Activated naive CD4-positive, alpha-beta T cell treated with anti-CD3 and anti-CD28 coated beads, Interleukin-2, amount 10 ng/mL, durations not matched to agents 7 days and 5 days (primary cell): ENCODE data around the gene TRIM52.
"Not testable (repeated sequence)": the region's sequence is repeated elsewhere in the genome, so short reads cannot be mapped to it uniquely, and the experiment has no call there.

ENCODE experiments used
- CTCF ChIA-PET: fragments of 350-600 bp; sonication (Branson Sonifier 250); formaldehyde crosslinking; loops from one replicate; lab custom pipeline; 2021; ENCODE audit warnings: antibody characterized with exemption; lab: Charles Lee
- DNase-seq: peaks from one replicate; pipeline ENCODE4 v3.0.0-alpha.2; 2020
- H3K27ac Mint-ChIP-seq: one replicate; pipeline ENCODE4 v1.8.0; 2021; ENCODE audit warnings: mild to moderate bottlenecking, moderate library complexity, mixed read lengths
- H3K27me3 Mint-ChIP-seq: one replicate; pipeline ENCODE4 v1.8.0; 2021; ENCODE audit warnings: mild to moderate bottlenecking, mixed read lengths
- H3K36me3 Mint-ChIP-seq: one replicate; pipeline ENCODE4 v1.8.0; 2021; ENCODE audit warnings: mixed read lengths
- H3K4me1 Mint-ChIP-seq: one replicate; pipeline ENCODE4 v1.8.0; 2021; ENCODE audit warnings: mixed read lengths
- H3K4me3 Mint-ChIP-seq: one replicate; pipeline ENCODE4 v1.8.0; 2021; ENCODE audit warnings: mild to moderate bottlenecking, moderate library complexity, mixed read lengths
- H3K9me3 Mint-ChIP-seq: one replicate; pipeline ENCODE4 v1.8.0; 2021; ENCODE audit warnings: mixed read lengths

Gene TRIM52

GRCh38 chr5:181260720-181261319 lies at the start of gene TRIM52:
Gene TRIM52 (minus strand): TSS chr5:181261143. CDS start chr5:181260813, 330 bp downstream.
- H3K27ac Mint-ChIP-seq, result peak within 1 kb of the TSS; percentile 99
- DNase-seq, result peak; percentile 95
- H3K4me1 Mint-ChIP-seq, result peaks cover 51% of the 10 kb centered on the region
- peak within 1 kb of the TSS; percentile 94 for H3K4me3 Mint-ChIP-seq
- H3K27me3 Mint-ChIP-seq, result peaks cover 4% of the 10 kb centered on the region
- no peaks in the 10 kb centered on the region for H3K9me3 Mint-ChIP-seq
- CTCF ChIA-PET, result interaction anchor here (0.6 to 1.0 kb wide), 4 partner anchors 11 to 95 kb away, joined by 3 to 6 read pairs (median 4); no protein-coding TSS in a partner anchor
- H3K36me3 Mint-ChIP-seq, result peaks cover 37% of the 10 kb centered on the region

GRCh38 chr5:181287331-181287730 lies 26.4 kb upstream of the TRIM52 start:
- H3K27ac Mint-ChIP-seq, H3K4me1 Mint-ChIP-seq, H3K9me3 Mint-ChIP-seq, CTCF ChIA-PET, H3K4me3 Mint-ChIP-seq, DNase-seq, H3K36me3 Mint-ChIP-seq: not testable (repeated sequence)
- H3K27me3 Mint-ChIP-seq, result peaks cover 11% of the 10 kb centered on the region

- H3K27ac Mint-ChIP-seq, H3K9me3 Mint-ChIP-seq, DNase-seq, H3K4me1 Mint-ChIP-seq, CTCF ChIA-PET, H3K4me3 Mint-ChIP-seq, H3K36me3 Mint-ChIP-seq: not testable (repeated sequence)
- H3K27me3 Mint-ChIP-seq, result peaks cover 11% of the 10 kb centered on the region
These were observed 25.2 kb upstream of the TRIM52 start for GRCh38 chr5:181285962-181286705.

GRCh38 chr5:181283841-181284755 lies 23.2 kb upstream of the TRIM52 start:
- peaks cover 11% of the 10 kb centered on the region for H3K27me3 Mint-ChIP-seq
- H3K4me1 Mint-ChIP-seq, DNase-seq, H3K9me3 Mint-ChIP-seq, H3K36me3 Mint-ChIP-seq, CTCF ChIA-PET, H3K4me3 Mint-ChIP-seq: not testable (repeated sequence)
- H3K27ac Mint-ChIP-seq, result peak overlapping the region; percentile 52

- Mint-ChIP-seq H3K27me3 (peaks cover 11% of the 10 kb centered on the region), H3K9me3 (no peaks in the 10 kb centered on the region), H3K36me3 (no peaks in the 10 kb centered on the region), H3K4me3 (no peak overlapping the region), H3K27ac (peak overlapping the region; percentile 52), H3K4me1 (peaks cover 4% of the 10 kb centered on the region)
- DNase-seq, result no peak
- CTCF ChIA-PET, result no interaction called here
These were observed 22.4 kb upstream of the TRIM52 start for GRCh38 chr5:181283347-181283746.

- no peaks in the 10 kb centered on the region for H3K9me3 Mint-ChIP-seq
- no peak overlapping the region for H3K27ac Mint-ChIP-seq
- H3K36me3 Mint-ChIP-seq, result no peaks in the 10 kb centered on the region
- no peak for DNase-seq
- H3K4me3 Mint-ChIP-seq, result no peak overlapping the region
- H3K27me3 Mint-ChIP-seq, result peaks cover 14% of the 10 kb centered on the region
- peaks cover 4% of the 10 kb centered on the region for H3K4me1 Mint-ChIP-seq
- CTCF ChIA-PET, result no interaction called here
These were observed 21.9 kb upstream of the TRIM52 start for GRCh38 chr5:181282874-181283273.

- CTCF ChIA-PET, H3K4me1 Mint-ChIP-seq, H3K36me3 Mint-ChIP-seq, H3K27ac Mint-ChIP-seq, H3K9me3 Mint-ChIP-seq, H3K4me3 Mint-ChIP-seq, DNase-seq: not testable (repeated sequence)
- peaks cover 16% of the 10 kb centered on the region for H3K27me3 Mint-ChIP-seq
These were observed 21.5 kb upstream of the TRIM52 start for GRCh38 chr5:181282415-181282814.

- no peaks in the 10 kb centered on the region for H3K9me3 Mint-ChIP-seq
- CTCF ChIA-PET, result no interaction called here
These were observed 21.0 kb upstream of the TRIM52 start for GRCh38 chr5:181281984-181282316.

GRCh38 chr5:181281077-181281983 lies 20.4 kb upstream of the TRIM52 start:
- no peaks in the 10 kb centered on the region for H3K9me3 Mint-ChIP-seq
- no peak overlapping the region for H3K27ac Mint-ChIP-seq
- no peak overlapping the region for H3K4me3 Mint-ChIP-seq
- DNase-seq, result no peak
- CTCF ChIA-PET, result no interaction called here
- H3K4me1 Mint-ChIP-seq, result no peaks in the 10 kb centered on the region
- peaks cover 16% of the 10 kb centered on the region for H3K27me3 Mint-ChIP-seq
- no peaks in the 10 kb centered on the region for H3K36me3 Mint-ChIP-seq

More at GRCh38 chr5:181281984-181282316, 21.0 kb upstream of the TRIM52 start:
- no peaks in the 10 kb centered on the region for H3K36me3 Mint-ChIP-seq
- peaks cover 16% of the 10 kb centered on the region for H3K27me3 Mint-ChIP-seq
- no peaks in the 10 kb centered on the region for H3K4me1 Mint-ChIP-seq
- DNase-seq, result no peak
- no peak overlapping the region for H3K4me3 Mint-ChIP-seq
- no peak overlapping the region for H3K27ac Mint-ChIP-seq

- no peaks in the 10 kb centered on the region for H3K4me1 Mint-ChIP-seq
- H3K36me3 Mint-ChIP-seq, result no peaks in the 10 kb centered on the region
- H3K9me3 Mint-ChIP-seq, result no peaks in the 10 kb centered on the region
- H3K4me3 Mint-ChIP-seq, result no peak overlapping the region
- H3K27ac Mint-ChIP-seq, result no peak overlapping the region
- CTCF ChIA-PET, result no interaction called here
- no peak for DNase-seq
- peaks cover 16% of the 10 kb centered on the region for H3K27me3 Mint-ChIP-seq
These were observed 19.4 kb upstream of the TRIM52 start for GRCh38 chr5:181280251-181280762.

GRCh38 chr5:181273433-181273744 lies 12.4 kb upstream of the TRIM52 start:
- H3K36me3 Mint-ChIP-seq, DNase-seq: not testable (repeated sequence)

GRCh38 chr5:181271081-181271480 lies 10.1 kb upstream of the TRIM52 start:
- Mint-ChIP-seq H3K36me3 (no peaks in the 10 kb centered on the region), H3K4me1 (no peaks in the 10 kb centered on the region), H3K27me3 (peaks cover 7% of the 10 kb centered on the region), H3K27ac (no peak overlapping the region), H3K4me3 (no peak overlapping the region), H3K9me3 (no peaks in the 10 kb centered on the region)
- DNase-seq, result no peak
- CTCF ChIA-PET, result no interaction called here

More at GRCh38 chr5:181273433-181273744, 12.4 kb upstream of the TRIM52 start:
- Mint-ChIP-seq H3K27ac (peak overlapping the region; percentile 28), H3K27me3 (peaks cover 12% of the 10 kb centered on the region)
- H3K4me3 Mint-ChIP-seq, H3K9me3 Mint-ChIP-seq, CTCF ChIA-PET, H3K4me1 Mint-ChIP-seq: not testable (repeated sequence)

- H3K4me3 Mint-ChIP-seq, H3K27me3 Mint-ChIP-seq, H3K27ac Mint-ChIP-seq, H3K9me3 Mint-ChIP-seq, CTCF ChIA-PET, H3K4me1 Mint-ChIP-seq, H3K36me3 Mint-ChIP-seq, DNase-seq: not testable (repeated sequence)
These were observed 7.0 kb upstream of the TRIM52 start for GRCh38 chr5:181267907-181268306.
